Measurements from ENCODE around the gene C1orf116.

Gene C1orf116

GRCh38 chr1:206998816-206999215 lies 33.7 kb downstream of the C1orf116 start (continued):
- no peak for TF ChIP-seq PATZ1 (tag by site-specific recombination; IDR thresholded peaks at IDR 0.05)
- no peak for TF ChIP-seq FEZF1 (tag by site-specific recombination; IDR thresholded peaks at IDR 0.05)

- Histone ChIP-seq H3K36me3 (ENCODE audit: control insufficient read depth in 2 of 2, insufficient read depth in 1 of 2, low read length in 2 of 2) (no peaks in the 10 kb centered on the region), H3K4me1 (ENCODE audit: control insufficient read depth, insufficient read depth, low read length) (no peaks in the 10 kb centered on the region), H3K27ac (ENCODE audit: extremely low read depth, low read depth, low read length) (no peak overlapping the region), H3K9me3 (ENCODE audit: control insufficient read depth, insufficient read depth, low read depth, low read length) (no peaks in the 10 kb centered on the region), H3K4me3 (ENCODE audit: low read depth, low read length) (no peak overlapping the region)
- TF ChIP-seq ZNF624 (tag by site-specific recombination; IDR thresholded peaks at IDR 0.05) = no peak
- TF ChIP-seq KLF17 (tag by site-specific recombination; IDR thresholded peaks at IDR 0.05) = no peak
- TF ChIP-seq ZNF266 (tag by site-specific recombination; IDR thresholded peaks at IDR 0.05; ENCODE audit: low read depth) = no peak
- TF ChIP-seq HIC1 (tag by site-specific recombination; IDR thresholded peaks at IDR 0.05) = no peak
- no peak for TF ChIP-seq MEIS1 (CRISPR knock-in tag; IDR thresholded peaks at IDR 0.05; ENCODE audit: borderline replicate concordance)
- no peak for TF ChIP-seq ZNF2 (tag by site-specific recombination; IDR thresholded peaks at IDR 0.05)
- no peak for TF ChIP-seq ZNF645 (tag by site-specific recombination; IDR thresholded peaks at IDR 0.05)
- TF ChIP-seq ZNF16 (tag by site-specific recombination; IDR thresholded peaks at IDR 0.05; ENCODE audit: low read depth) = no peak
- no peak for TF ChIP-seq ZBTB7A (tag by site-specific recombination; IDR thresholded peaks at IDR 0.05; ENCODE audit: low read depth)
- TF ChIP-seq ZNF26 (tag by site-specific recombination; IDR thresholded peaks at IDR 0.05) = no peak
- CTCF ChIA-PET = interaction anchor here (0.6 to 1.9 kb wide), 3 partner anchors 11 to 1658 kb away, joined by 3 to 10 read pairs (median 6); no protein-coding TSS in a partner anchor
- POLR2A ChIA-PET = no interaction called here
Measured at GRCh38 chr1:206992790-206993189, 39.8 kb downstream of the C1orf116 start.

- ChIA-PET CTCF (interaction anchor here (0.9 to 1.0 kb wide), 2 partner anchors 75 to 417 kb away, joined by 3 read pairs; no protein-coding TSS in a partner anchor), POLR2A (no interaction called here)
- Histone ChIP-seq H3K9me3 (ENCODE audit: control insufficient read depth, insufficient read depth, low read depth, low read length) (no peaks in the 10 kb centered on the region), H3K27ac (ENCODE audit: extremely low read depth, low read depth, low read length) (no peak overlapping the region), H3K4me3 (ENCODE audit: low read depth, low read length) (no peak overlapping the region), H3K36me3 (ENCODE audit: control insufficient read depth in 2 of 2, insufficient read depth in 1 of 2, low read length in 2 of 2) (no peaks in the 10 kb centered on the region), H3K4me1 (ENCODE audit: control insufficient read depth, insufficient read depth, low read length) (no peaks in the 10 kb centered on the region)
- TF ChIP-seq AEBP2 (tag by site-specific recombination; IDR thresholded peaks at IDR 0.05; ENCODE audit: borderline replicate concordance) = no peak
- no peak for TF ChIP-seq ZNF155 (tag by site-specific recombination; IDR thresholded peaks at IDR 0.05)
- no peak for TF ChIP-seq ZNF792 (tag by site-specific recombination; IDR thresholded peaks at IDR 0.05)
- TF ChIP-seq GLI2 (tag by site-specific recombination; IDR thresholded peaks at IDR 0.05; ENCODE audit: borderline replicate concordance, low read depth) = no peak
- TF ChIP-seq PBX3 (CRISPR knock-in tag; IDR thresholded peaks at IDR 0.05) = no peak
- TF ChIP-seq ZNF560 (tag by site-specific recombination; IDR thresholded peaks at IDR 0.05; ENCODE audit: borderline replicate concordance) = no peak
- no peak for TF ChIP-seq IKZF3 (tag by site-specific recombination; IDR thresholded peaks at IDR 0.05)
Measured at GRCh38 chr1:206987873-206988272, 44.7 kb downstream of the C1orf116 start.

All from HEK293 (cell line).